Testis (tissue), 2 donors: ENCODE measurements around the gene CAMKK1.

Experiments
- CTCF ChIP-seq, 3 experiments: fragments of 450-650 bp in 2 of 3; fragments of 200-600 bp in 1 of 3; sonication (generic) in 1 of 3; IDR thresholded peaks; one replicate each; pipeline ENCODE4 v1.5.1; 2016 to 2019; ENCODE audit warnings: antibody characterized with exemption in 3 of 3, mild to moderate bottlenecking in 2 of 3, moderate library complexity in 1 of 3
- POLR2A ChIP-seq: fragments of 450-650 bp; IDR thresholded peaks from one replicate; pipeline ENCODE4 v1.6.1; 2017; ENCODE audit warnings: antibody characterized with exemption, mild to moderate bottlenecking, moderate library complexity

GRCh38 chr17:3812771-3813170, 80.1 kb downstream of the CAMKK1 start:
- no peak for TF ChIP-seq CTCF (IDR thresholded peaks at IDR 0.05)
- TF ChIP-seq POLR2A = no peak
